GM18861 (cell line): Measurements from ENCODE around the gene TEX28.
"Not testable (repeated sequence)": the region's sequence is repeated elsewhere in the genome, so short reads cannot be mapped to it uniquely, and the experiment has no call there.

Experiments used
- ATAC-seq: cut with Tn5 transposase; IDR thresholded peaks from one replicate; pipeline ENCODE4 v1.9.1; 2021; ENCODE audit not compliant: unreplicated experiment

Gene TEX28

GRCh38 chrX:154294791-154295574 lies at the start of gene TEX28:
Gene TEX28, minus strand, starts transcription at chrX:154295124. Its CDS starts 3,007 bp downstream, at chrX:154292117.
- ATAC-seq = no peak

- ATAC-seq = peak; percentile 34
Measured at GRCh38 chrX:154343620-154344019, 48.7 kb upstream of the TEX28 start.

GRCh38 chrX:154343063-154343462 lies 48.1 kb upstream of the TEX28 start:
- not testable (repeated sequence) for ATAC-seq

GRCh38 chrX:154341399-154342298 lies 46.7 kb upstream of the TEX28 start:
- ATAC-seq = peak; percentile 59

- ATAC-seq = no peak
Measured at GRCh38 chrX:154334496-154334895, 39.6 kb upstream of the TEX28 start.

GRCh38 chrX:154333837-154334271 lies 38.9 kb upstream of the TEX28 start:
- ATAC-seq = peak; percentile 71

- ATAC-seq = no peak
Measured at GRCh38 chrX:154333116-154333515, 38.2 kb upstream of the TEX28 start.

GRCh38 chrX:154332561-154332960 lies 37.6 kb upstream of the TEX28 start:
- ATAC-seq = no peak

GRCh38 chrX:154329294-154329693 lies 34.4 kb upstream of the TEX28 start:
- no peak for ATAC-seq

- ATAC-seq = no peak
Measured at GRCh38 chrX:154328646-154329045, 33.7 kb upstream of the TEX28 start.

- no peak for ATAC-seq
Measured at GRCh38 chrX:154327038-154327820, 32.3 kb upstream of the TEX28 start.

GRCh38 chrX:154325541-154325940 lies 30.6 kb upstream of the TEX28 start:
- ATAC-seq = no peak

- ATAC-seq = no peak
Measured at GRCh38 chrX:154323537-154323936, 28.6 kb upstream of the TEX28 start.

- ATAC-seq = no peak
Measured at GRCh38 chrX:154322890-154323289, 28.0 kb upstream of the TEX28 start.

- ATAC-seq = no peak
Measured at GRCh38 chrX:154321594-154321993, 26.7 kb upstream of the TEX28 start.

GRCh38 chrX:154321152-154321551 lies 26.2 kb upstream of the TEX28 start:
- ATAC-seq = no peak

GRCh38 chrX:154320406-154320805 lies 25.5 kb upstream of the TEX28 start:
- ATAC-seq = no peak

GRCh38 chrX:154317391-154317995 lies 22.6 kb upstream of the TEX28 start:
- no peak for ATAC-seq

GRCh38 chrX:154315416-154315815 lies 20.5 kb upstream of the TEX28 start:
- ATAC-seq = no peak

- peak; percentile 54 for ATAC-seq
Measured at GRCh38 chrX:154313147-154313546, 18.2 kb upstream of the TEX28 start.

- no peak for ATAC-seq
Measured at GRCh38 chrX:154312116-154312515, 17.2 kb upstream of the TEX28 start.
